Caco-2 (cell line): ENCODE data around the gene C10orf67. TPM values are rescaled to one million over a fixed set of nuclear protein-coding genes. Genes with fewer than 3 reads are reported as not detected.

Source experiments
- BruUV-seq: library from RNA; stranded (reverse); fragments of 400-500 nt; replicated peaks from 2 replicates; lab custom pipeline; 2021; lab: Mats Ljungman, UMichigan
- CTCF ChIA-PET: fragments of 300-600 bp; sonication (Branson Sonifier 250); formaldehyde crosslinking; loops from one replicate; lab custom pipeline; 2022; ENCODE audit warnings: antibody characterized with exemption; lab: Charles Lee
- POLR2A ChIA-PET: fragments of 300-600 bp; sonication (Branson Sonifier 250); formaldehyde crosslinking; loops from one replicate; lab custom pipeline; 2022; ENCODE audit warnings: antibody characterized with exemption; lab: Charles Lee
- DNase-seq, 2 experiments: peaks; one replicate each; pipeline versions ENCODE4 v3.0.0 to v3.0.0-alpha.2; 2020 to 2022
- H3K27me3 ChIP-seq: replicated peaks from 2 replicates; pipeline ENCODE4 v1.6.0; 2011; ENCODE audit warnings: low read length; ENCODE audit not compliant: control insufficient read depth, insufficient read depth
- H3K36me3 ChIP-seq: 2 replicates; pipeline ENCODE4 v1.5.1; 2011; ENCODE audit warnings: low read length; ENCODE audit not compliant: control insufficient read depth, insufficient read depth
- H3K4me1 ChIP-seq: fragments of 250-450 bp; sonication (Bioruptor Pico); 2 replicates; pipeline ENCODE4 v1.5.1; 2020; ENCODE audit warnings: mild to moderate bottlenecking
- H3K4me3 ChIP-seq: 2 replicates; pipeline ENCODE4 v1.5.1; 2011; ENCODE audit warnings: low read depth, mild to moderate bottlenecking, control low read depth, low read length
- H3K9me3 ChIP-seq: fragments of 250-450 bp; sonication (Bioruptor Pico); 2 replicates; pipeline ENCODE4 v1.5.1; 2020; ENCODE audit warnings: mild to moderate bottlenecking, moderate library complexity
- H3K27ac Mint-ChIP-seq: one replicate; pipeline ENCODE4 v1.8.0; 2022; ENCODE audit warnings: mixed read lengths; ENCODE audit not compliant: unreplicated experiment
- H3K27me3 Mint-ChIP-seq: one replicate; pipeline ENCODE4 v1.8.0; 2022; ENCODE audit warnings: mixed read lengths; ENCODE audit not compliant: insufficient read depth, unreplicated experiment
- H3K36me3 Mint-ChIP-seq: one replicate; pipeline ENCODE4 v1.8.0; 2022; ENCODE audit warnings: mild to moderate bottlenecking, mixed read lengths; ENCODE audit not compliant: insufficient read depth, unreplicated experiment
- H3K4me1 Mint-ChIP-seq: one replicate; pipeline ENCODE4 v1.8.0; 2022; ENCODE audit warnings: low read depth, mixed read lengths; ENCODE audit not compliant: unreplicated experiment
- H3K4me3 Mint-ChIP-seq: one replicate; pipeline ENCODE4 v1.8.0; 2022; ENCODE audit warnings: mild to moderate bottlenecking, moderate library complexity, mixed read lengths; ENCODE audit not compliant: unreplicated experiment
- H3K9me3 Mint-ChIP-seq: one replicate; pipeline ENCODE4 v1.8.0; 2022; ENCODE audit warnings: mixed read lengths; ENCODE audit not compliant: unreplicated experiment
- intact Hi-C: fragments of 100-400 bp; cut with micrococcal nuclease; formaldehyde crosslinking; loops from one replicate; pipeline ENCODE4 v1.10.0; 2022; ENCODE audit not compliant: unreplicated experiment
- total RNA-seq: library from RNA; stranded (reverse); gene quantifications from 2 replicates; pipeline ENCODE4 v1.2.3, GENCODE V29; 2022
- TF ChIP-seq, protein P1 (sequence below), 2 experiments: fragments of 200-600 bp in 1 of 2; IDR thresholded peaks; 1 replicate in 1 of 2; 2 replicates in 1 of 2; pipeline versions ENCODE4 v1.5.1 to v1.8.0; 2011 to 2022; ENCODE audit warnings: antibody characterized with exemption in 1 of 2, control low read depth in 1 of 2, inconsistent platforms in 1 of 2, low read depth in 1 of 2, low read length in 1 of 2, mild to moderate bottlenecking in 1 of 2, moderate library complexity in 1 of 2; ENCODE audit not compliant: insufficient read depth in 1 of 2, severe bottlenecking in 1 of 2, unreplicated experiment in 1 of 2

Gene C10orf67
- total RNA-seq, 1 experiment from 2014 or later, result not detected

DNA sequence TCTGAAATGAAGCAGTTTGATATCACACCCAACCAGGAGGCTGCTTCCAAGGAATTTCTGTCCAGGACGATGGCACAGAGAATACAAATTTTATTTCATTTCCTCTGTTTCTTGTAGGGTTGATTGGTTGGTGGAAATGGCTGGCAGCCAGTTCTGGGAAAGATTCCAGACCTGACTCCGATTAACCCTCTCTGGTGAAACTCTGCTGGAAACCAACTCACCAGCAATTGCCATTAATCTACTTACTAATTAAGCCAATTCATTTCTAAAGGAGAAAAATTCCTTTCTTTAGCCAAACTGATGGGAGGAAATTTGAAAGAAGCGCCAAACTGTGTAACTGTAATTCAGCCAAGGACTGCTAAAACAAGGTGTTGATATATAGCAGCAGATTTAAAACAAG, 141.8 kb downstream of the C10orf67 start:
- ChIA-PET CTCF (no interaction called here), POLR2A (no interaction called here)
- Mint-ChIP-seq H3K4me1 (no peaks in the 10 kb centered on the region), H3K4me3 (no peak overlapping the region), H3K9me3 (no peaks in the 10 kb centered on the region), H3K36me3 (no peaks in the 10 kb centered on the region), H3K27ac (no peak overlapping the region), H3K27me3 (peaks cover 18% of the 10 kb centered on the region)
- no peaks in the 10 kb centered on the region for H3K9me3 ChIP-seq
- no TSS peak for BruUV-seq
- no peak overlapping the region for H3K4me3 ChIP-seq
- no peaks in the 10 kb centered on the region for H3K27me3 ChIP-seq
- H3K4me1 ChIP-seq, result no peaks in the 10 kb centered on the region
- H3K36me3 ChIP-seq, result no peaks in the 10 kb centered on the region
- intact Hi-C loops, result no loop called here
- no peak for DNase-seq
- TF ChIP-seq, protein P1, sequence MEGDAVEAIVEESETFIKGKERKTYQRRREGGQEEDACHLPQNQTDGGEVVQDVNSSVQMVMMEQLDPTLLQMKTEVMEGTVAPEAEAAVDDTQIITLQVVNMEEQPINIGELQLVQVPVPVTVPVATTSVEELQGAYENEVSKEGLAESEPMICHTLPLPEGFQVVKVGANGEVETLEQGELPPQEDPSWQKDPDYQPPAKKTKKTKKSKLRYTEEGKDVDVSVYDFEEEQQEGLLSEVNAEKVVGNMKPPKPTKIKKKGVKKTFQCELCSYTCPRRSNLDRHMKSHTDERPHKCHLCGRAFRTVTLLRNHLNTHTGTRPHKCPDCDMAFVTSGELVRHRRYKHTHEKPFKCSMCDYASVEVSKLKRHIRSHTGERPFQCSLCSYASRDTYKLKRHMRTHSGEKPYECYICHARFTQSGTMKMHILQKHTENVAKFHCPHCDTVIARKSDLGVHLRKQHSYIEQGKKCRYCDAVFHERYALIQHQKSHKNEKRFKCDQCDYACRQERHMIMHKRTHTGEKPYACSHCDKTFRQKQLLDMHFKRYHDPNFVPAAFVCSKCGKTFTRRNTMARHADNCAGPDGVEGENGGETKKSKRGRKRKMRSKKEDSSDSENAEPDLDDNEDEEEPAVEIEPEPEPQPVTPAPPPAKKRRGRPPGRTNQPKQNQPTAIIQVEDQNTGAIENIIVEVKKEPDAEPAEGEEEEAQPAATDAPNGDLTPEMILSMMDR (IDR thresholded peaks at IDR 0.05; ENCODE audit: insufficient read depth in 1 of 2, low read depth in 1 of 2, low read length in 1 of 2, severe bottlenecking in 1 of 2, unreplicated experiment in 1 of 2), result no peak

DNA sequence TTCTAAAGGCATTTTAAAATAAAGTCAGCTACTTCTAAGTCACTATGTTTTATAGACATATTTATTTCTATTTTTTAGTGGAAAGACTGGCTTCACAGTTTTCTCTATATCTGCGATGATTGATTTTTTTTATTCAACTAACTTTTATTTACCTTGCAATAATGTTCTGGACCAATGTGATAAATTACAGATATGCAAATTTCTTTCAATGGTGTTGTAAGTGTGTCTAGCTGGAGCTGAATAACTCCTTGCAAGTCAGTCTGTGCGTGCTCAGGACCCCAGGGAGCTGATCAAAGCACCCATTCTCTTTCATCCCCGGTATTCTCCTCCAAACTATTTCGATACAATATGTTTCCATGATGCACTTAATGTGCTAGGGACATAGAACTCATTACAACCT, 142.8 kb downstream of the C10orf67 start:
- TF ChIP-seq, protein P1 (IDR thresholded peaks at IDR 0.05; ENCODE audit: insufficient read depth in 1 of 2, low read depth in 1 of 2, low read length in 1 of 2, severe bottlenecking in 1 of 2, unreplicated experiment in 1 of 2), result no peak
- H3K27ac Mint-ChIP-seq, result no peak overlapping the region
- no peaks in the 10 kb centered on the region for H3K4me1 ChIP-seq
- no TSS peak for BruUV-seq
- no peaks in the 10 kb centered on the region for H3K27me3 ChIP-seq
- no peaks in the 10 kb centered on the region for H3K4me1 Mint-ChIP-seq
- DNase-seq, result no peak
- no peaks in the 10 kb centered on the region for H3K36me3 Mint-ChIP-seq
- H3K9me3 ChIP-seq, result no peaks in the 10 kb centered on the region
- H3K4me3 ChIP-seq, result no peak overlapping the region
- CTCF ChIA-PET, result no interaction called here
- intact Hi-C loops, result no loop called here
- H3K27me3 Mint-ChIP-seq, result peaks cover 20% of the 10 kb centered on the region
- H3K36me3 ChIP-seq, result no peaks in the 10 kb centered on the region
- POLR2A ChIA-PET, result no interaction called here
- H3K4me3 Mint-ChIP-seq, result no peak overlapping the region
- H3K9me3 Mint-ChIP-seq, result no peaks in the 10 kb centered on the region

DNA sequence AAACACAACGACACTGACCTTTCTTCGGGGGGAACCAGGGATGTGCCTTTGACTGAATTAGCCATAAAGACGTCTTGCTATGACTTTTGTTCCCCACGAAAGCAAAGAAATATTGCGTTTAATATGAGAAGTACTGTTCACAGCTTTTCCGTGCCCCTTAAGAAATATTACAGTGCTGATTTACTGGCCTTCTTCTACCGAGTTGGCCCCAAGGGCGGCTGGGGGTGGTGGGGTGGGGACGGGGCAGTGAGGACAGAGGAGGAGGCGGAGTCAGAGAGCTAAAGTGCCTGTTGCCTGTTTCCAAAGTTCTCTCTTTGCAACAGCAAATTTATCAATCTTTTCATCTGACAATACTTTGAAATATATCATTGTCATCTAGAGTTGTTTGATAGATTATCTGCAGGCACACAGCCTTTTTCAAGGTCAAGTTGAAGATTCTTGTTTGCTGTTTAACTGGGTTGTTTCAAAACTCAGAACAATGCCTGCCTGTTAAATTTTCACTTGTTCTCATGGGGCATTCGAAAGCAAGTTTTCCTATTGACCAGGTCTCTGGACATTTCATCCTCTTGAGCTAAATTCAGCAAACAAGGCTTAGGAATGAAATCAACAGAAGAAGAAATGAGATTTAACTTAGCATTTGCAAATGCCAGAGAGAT, 143.5 kb downstream of the C10orf67 start:
- no peak overlapping the region for H3K4me3 Mint-ChIP-seq

More for the DNA sequence above, 143.5 kb downstream of the C10orf67 start:
- H3K36me3 Mint-ChIP-seq, result no peaks in the 10 kb centered on the region
- TF ChIP-seq, protein P1 (IDR thresholded peaks at IDR 0.05; ENCODE audit: insufficient read depth in 1 of 2, low read depth in 1 of 2, low read length in 1 of 2, severe bottlenecking in 1 of 2, unreplicated experiment in 1 of 2), result no peak
- H3K9me3 Mint-ChIP-seq, result no peaks in the 10 kb centered on the region
- Histone ChIP-seq H3K36me3 (no peaks in the 10 kb centered on the region), H3K4me1 (no peaks in the 10 kb centered on the region), H3K4me3 (no peak overlapping the region), H3K9me3 (no peaks in the 10 kb centered on the region), H3K27me3 (no peaks in the 10 kb centered on the region)
- no TSS peak for BruUV-seq
- no peak overlapping the region for H3K27ac Mint-ChIP-seq
- intact Hi-C loops, result no loop called here
- ChIA-PET POLR2A (no interaction called here), CTCF (no interaction called here)
- H3K4me1 Mint-ChIP-seq, result no peaks in the 10 kb centered on the region
- no peak for DNase-seq
- peaks cover 23% of the 10 kb centered on the region for H3K27me3 Mint-ChIP-seq
